GM19099 (cell line): ENCODE data around the gene TRPM4.

Source experiments
- POLR2A ChIP-seq: IDR thresholded peaks from 3 replicates; pipeline ENCODE4 v1.6.1; 2011; ENCODE audit warnings: low read depth; ENCODE audit not compliant: insufficient read length; ENCODE audit errors: extremely low read depth

Gene TRPM4

DNA sequence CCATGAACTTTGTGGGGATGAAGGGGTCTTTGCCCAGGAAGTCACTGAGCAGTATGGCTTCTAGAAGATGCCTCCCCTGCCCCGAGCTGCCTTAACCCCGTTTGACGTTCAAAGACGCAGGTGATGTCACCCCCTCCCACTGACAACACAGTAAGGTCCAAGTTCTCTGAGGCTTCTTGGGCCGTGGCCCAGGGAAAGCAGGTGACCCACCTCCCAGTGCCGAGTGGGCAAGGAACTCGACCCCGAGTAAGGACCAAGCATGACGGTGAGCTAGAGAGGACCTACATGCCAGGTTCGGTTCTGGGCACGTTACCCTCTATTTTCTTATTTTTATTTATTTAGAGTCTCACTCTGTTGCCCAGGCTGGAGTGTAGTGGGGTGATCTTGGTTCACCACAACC lies 86.1 kb downstream of the TRPM4 start:
- TF ChIP-seq POLR2A, result no peak

DNA sequence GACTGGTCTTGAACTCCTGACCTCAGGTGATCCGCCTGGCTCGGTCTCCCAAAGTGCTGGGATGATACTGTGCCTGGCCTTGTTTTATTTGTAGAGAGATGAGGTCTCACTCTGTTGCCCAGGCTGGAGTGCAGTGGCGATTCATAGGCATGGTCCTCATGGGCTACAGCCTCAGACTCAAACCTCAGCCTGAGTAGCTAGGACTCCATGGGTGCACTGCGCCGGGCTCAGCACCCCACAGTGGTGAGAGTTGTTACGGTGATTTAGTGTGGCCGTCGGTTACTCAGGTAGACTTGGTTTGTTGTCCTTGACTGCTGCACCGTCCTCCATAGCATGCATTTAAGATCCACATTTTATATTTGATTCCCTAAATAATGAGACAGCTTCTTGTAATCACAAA lies 86.7 kb downstream of the TRPM4 start:
- no peak for TF ChIP-seq POLR2A

DNA sequence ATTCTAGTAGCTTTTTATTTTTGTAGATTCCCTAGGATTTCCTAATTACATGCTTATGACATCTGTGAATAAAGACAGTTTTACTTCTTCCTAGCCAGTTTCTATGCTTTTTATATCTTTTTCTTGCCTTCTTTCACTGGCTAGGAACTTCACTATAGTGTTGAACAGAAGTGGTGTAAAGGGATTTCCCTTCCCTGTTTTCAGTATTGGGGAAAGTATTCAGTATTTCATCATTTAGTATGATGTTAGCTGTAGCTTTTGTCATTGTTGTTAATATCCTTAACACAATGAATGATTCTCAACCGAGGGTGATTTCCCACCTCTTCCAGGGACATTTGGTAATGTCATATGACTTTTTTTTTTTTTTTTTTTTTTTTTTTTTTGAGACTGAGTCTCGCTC lies 90.1 kb downstream of the TRPM4 start:
- TF ChIP-seq POLR2A, result no peak

DNA sequence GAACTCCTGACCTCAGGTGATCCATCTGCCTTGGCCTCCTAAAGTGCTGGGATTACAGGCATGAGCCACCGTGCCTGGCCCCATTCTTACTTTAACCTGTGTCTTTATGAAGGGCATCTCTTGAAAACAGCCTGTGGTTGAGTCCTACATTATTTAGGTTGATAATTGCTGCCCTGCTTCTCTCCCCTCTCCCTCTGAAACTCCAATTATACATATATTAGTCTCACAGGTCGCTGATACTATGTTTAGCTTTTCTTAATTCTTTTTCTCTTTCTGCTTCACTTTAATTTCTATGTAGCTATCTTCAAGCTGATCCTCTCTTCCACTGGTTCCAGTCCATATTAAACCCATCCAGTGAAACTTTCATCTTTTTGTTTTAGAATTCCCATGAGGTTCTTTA lies 92.3 kb downstream of the TRPM4 start:
- no peak for TF ChIP-seq POLR2A

DNA sequence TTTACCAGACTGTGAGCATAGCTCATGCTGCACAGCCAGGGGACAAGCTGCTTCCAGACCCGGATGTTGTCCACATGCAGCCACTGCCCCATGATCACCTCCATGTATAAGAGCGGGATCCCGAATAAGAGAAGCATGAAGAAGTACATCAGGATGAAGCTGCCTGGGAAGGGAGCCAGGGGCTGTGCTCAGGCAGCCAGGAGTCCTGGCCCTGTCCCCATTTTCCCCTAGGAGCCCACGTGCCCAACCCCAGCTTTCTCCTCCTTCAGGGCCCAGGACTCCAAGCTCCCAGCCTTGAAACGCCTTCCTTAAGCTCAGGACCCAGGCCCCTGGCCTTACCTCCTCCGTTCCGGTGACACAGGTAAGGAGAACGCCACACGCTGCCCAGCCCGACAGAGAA lies 98.1 kb downstream of the TRPM4 start:
- TF ChIP-seq POLR2A, result no peak

DNA sequence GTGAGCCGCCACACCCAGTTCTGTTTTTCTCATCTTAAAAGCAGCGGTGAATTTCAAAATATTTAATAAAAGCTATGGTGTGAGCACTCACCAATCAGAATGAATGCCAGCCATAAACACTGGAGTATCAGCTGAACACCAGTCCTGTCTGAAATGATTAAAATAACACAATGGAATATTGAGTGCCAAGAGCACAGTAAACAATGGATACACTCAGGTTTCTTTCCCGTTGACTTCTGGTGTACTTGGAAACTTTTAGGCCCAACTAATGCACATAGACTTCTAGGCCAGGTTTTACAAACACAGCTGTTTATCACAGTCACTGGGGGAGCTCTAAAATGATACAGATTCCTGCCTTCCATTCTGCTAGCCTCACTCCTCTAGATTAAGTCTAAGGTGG lies 99.1 kb downstream of the TRPM4 start:
- no peak for TF ChIP-seq POLR2A
